ENCODE measurements around the gene GRHL1.

DNA sequence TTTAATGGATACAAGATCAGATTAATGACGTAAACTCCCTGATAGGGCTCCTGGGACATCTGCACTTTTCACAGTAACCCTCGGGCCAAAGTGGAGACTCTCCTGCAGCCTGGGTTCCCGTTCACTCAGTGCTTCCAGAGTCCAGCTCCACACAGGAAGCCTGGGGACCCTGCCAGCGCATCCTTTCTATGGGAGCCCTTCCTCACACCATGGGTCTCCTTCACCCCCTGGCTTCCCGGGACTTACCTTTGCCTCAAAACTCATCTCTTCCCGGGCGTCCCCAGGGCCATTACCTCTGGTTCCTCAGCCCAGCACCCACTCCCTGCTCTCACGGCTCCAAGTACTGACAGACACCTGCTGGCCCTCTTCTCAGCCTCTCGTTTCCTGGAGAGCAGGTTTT is 51.2 kb downstream of the GRHL1 start:
- TF ChIP-seq, protein P1, sequence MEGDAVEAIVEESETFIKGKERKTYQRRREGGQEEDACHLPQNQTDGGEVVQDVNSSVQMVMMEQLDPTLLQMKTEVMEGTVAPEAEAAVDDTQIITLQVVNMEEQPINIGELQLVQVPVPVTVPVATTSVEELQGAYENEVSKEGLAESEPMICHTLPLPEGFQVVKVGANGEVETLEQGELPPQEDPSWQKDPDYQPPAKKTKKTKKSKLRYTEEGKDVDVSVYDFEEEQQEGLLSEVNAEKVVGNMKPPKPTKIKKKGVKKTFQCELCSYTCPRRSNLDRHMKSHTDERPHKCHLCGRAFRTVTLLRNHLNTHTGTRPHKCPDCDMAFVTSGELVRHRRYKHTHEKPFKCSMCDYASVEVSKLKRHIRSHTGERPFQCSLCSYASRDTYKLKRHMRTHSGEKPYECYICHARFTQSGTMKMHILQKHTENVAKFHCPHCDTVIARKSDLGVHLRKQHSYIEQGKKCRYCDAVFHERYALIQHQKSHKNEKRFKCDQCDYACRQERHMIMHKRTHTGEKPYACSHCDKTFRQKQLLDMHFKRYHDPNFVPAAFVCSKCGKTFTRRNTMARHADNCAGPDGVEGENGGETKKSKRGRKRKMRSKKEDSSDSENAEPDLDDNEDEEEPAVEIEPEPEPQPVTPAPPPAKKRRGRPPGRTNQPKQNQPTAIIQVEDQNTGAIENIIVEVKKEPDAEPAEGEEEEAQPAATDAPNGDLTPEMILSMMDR (conservative IDR thresholded peaks at IDR 0.05; ENCODE audit: low read depth, low read length): no peak
- TF ChIP-seq, protein P2, sequence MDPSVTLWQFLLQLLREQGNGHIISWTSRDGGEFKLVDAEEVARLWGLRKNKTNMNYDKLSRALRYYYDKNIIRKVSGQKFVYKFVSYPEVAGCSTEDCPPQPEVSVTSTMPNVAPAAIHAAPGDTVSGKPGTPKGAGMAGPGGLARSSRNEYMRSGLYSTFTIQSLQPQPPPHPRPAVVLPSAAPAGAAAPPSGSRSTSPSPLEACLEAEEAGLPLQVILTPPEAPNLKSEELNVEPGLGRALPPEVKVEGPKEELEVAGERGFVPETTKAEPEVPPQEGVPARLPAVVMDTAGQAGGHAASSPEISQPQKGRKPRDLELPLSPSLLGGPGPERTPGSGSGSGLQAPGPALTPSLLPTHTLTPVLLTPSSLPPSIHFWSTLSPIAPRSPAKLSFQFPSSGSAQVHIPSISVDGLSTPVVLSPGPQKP (IDR thresholded peaks at IDR 0.05; ENCODE audit: borderline replicate concordance, low read depth, low read length): no peak
- no peak for TF ChIP-seq POLR2A (IDR thresholded peaks at IDR 0.05; ENCODE audit: low read depth, low read length)
- no peak for TF ChIP-seq RAD21 (IDR thresholded peaks at IDR 0.05; ENCODE audit: low read length)
- TF ChIP-seq RFX5 (IDR thresholded peaks at IDR 0.05; ENCODE audit: low read depth, low read length): no peak

Data from IMR-90 (cell line).